ENCODE results near the gene ANXA11. TPM values are rescaled to one million over a fixed set of nuclear protein-coding genes. Genes with fewer than 3 reads are reported as not detected.

The ANXA11 gene
- total RNA-seq, 1 donor from 2014 or later: 306 TPM

- ATAC-seq (peak; percentile 30 to 31), DNase-seq (no peak)
- H3K27ac ChIP-seq: peak overlapping the region; percentile 99
- intact Hi-C loops (cut with DNase I): loop anchor here (10.0 kb wide), 1 partner anchor 55 kb away; no protein-coding TSS in a partner anchor
- H3K4me1 ChIP-seq: peaks cover 94% of the 10 kb centered on the region
- H3K9me3 ChIP-seq: no peaks in the 10 kb centered on the region
- TF ChIP-seq, protein P1, sequence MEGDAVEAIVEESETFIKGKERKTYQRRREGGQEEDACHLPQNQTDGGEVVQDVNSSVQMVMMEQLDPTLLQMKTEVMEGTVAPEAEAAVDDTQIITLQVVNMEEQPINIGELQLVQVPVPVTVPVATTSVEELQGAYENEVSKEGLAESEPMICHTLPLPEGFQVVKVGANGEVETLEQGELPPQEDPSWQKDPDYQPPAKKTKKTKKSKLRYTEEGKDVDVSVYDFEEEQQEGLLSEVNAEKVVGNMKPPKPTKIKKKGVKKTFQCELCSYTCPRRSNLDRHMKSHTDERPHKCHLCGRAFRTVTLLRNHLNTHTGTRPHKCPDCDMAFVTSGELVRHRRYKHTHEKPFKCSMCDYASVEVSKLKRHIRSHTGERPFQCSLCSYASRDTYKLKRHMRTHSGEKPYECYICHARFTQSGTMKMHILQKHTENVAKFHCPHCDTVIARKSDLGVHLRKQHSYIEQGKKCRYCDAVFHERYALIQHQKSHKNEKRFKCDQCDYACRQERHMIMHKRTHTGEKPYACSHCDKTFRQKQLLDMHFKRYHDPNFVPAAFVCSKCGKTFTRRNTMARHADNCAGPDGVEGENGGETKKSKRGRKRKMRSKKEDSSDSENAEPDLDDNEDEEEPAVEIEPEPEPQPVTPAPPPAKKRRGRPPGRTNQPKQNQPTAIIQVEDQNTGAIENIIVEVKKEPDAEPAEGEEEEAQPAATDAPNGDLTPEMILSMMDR (IDR thresholded peaks at IDR 0.05): peak; percentile 34
- H3K27me3 ChIP-seq (ENCODE audit: low read depth): no peaks in the 10 kb centered on the region
- H3K36me3 ChIP-seq: peaks cover 3% of the 10 kb centered on the region
- peak overlapping the region; percentile 4 for H3K4me3 ChIP-seq
Measured at GRCh38 chr10:80199828-80200227, 5.5 kb downstream of the ANXA11 start.

DNA sequence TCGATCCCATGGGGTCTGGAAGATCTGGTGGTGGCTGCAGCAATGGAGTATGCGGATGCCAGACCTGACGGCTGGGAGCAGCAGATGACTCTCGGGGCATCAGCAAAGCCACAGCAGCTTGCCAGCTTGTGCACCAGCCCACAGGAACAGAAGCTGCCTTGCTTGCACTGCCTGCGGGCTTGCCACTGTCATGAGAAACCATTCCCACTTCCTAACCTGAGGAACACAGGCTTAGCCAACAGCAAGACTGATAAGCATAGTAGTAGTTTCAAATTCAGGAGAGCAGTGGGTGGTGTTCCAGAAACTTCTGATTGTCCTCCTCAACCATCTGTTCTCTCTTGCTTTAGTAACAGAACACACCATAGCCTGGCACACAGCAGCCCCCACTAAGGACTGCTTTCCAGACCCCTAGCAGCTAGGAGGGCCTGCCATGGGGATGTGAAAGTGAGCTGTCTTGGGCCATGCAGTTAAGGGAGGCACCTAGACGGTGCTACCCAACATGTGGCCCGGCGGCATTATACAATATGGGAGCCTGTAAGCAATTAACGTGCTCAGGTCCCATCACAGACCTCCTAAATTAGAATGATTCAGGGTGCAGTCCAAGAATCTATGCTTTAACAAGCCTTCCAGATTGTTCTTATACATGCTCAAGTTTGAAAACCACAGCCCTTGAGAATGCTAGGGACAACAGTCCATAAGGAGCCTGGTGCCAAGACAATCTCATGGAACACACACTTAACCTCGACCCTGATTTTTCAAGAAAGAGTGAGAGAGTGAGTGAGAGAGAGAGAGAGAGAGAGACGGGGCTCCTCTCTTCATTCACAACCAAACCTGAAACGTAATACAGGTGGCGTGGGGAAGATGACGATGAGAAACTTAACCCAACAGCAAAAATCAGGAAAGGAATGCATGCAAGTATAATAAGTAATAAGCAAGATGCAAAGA is 7.1 kb downstream of the ANXA11 start:
- TF ChIP-seq, protein P1 (IDR thresholded peaks at IDR 0.05): no peak
- DNase-seq (peak; percentile 50), ATAC-seq (no peak)
- peaks cover 100% of the 10 kb centered on the region for H3K4me1 ChIP-seq
- H3K27ac ChIP-seq: peak overlapping the region; percentile 99
- peaks cover 10% of the 10 kb centered on the region for H3K36me3 ChIP-seq
- H3K4me3 ChIP-seq: no peak overlapping the region
- H3K27me3 ChIP-seq (ENCODE audit: low read depth): no peaks in the 10 kb centered on the region
- intact Hi-C loops (cut with DNase I): no loop called here
- no peaks in the 10 kb centered on the region for H3K9me3 ChIP-seq

DNA sequence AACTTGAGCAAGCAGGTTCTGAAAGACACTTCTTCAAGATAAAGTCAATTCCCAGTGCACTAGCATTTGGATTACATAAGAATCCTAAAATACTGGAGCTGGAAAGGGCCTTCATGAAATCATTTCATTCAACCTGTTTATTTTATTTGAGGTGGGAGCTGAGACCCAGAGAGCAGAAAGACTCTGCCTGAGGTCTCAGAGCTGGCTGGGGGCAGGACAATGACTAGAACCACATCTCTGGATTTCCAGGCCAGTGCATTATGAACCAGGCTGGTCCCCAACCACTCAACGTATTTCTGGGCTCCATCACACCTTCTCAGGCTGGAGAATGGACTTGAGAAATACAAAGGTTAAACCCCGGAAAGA is 8.4 kb downstream of the ANXA11 start:
- no peak for DNase-seq
- no peaks in the 10 kb centered on the region for H3K27me3 ChIP-seq (ENCODE audit: low read depth)
- peaks cover 10% of the 10 kb centered on the region for H3K36me3 ChIP-seq
- no peak for ATAC-seq
- H3K4me1 ChIP-seq: peaks cover 99% of the 10 kb centered on the region
- no peaks in the 10 kb centered on the region for H3K9me3 ChIP-seq
- H3K27ac ChIP-seq: peak overlapping the region; percentile 99
- TF ChIP-seq, protein P1 (IDR thresholded peaks at IDR 0.05): no peak
- no peak overlapping the region for H3K4me3 ChIP-seq
- intact Hi-C loops (cut with DNase I): no loop called here

DNA sequence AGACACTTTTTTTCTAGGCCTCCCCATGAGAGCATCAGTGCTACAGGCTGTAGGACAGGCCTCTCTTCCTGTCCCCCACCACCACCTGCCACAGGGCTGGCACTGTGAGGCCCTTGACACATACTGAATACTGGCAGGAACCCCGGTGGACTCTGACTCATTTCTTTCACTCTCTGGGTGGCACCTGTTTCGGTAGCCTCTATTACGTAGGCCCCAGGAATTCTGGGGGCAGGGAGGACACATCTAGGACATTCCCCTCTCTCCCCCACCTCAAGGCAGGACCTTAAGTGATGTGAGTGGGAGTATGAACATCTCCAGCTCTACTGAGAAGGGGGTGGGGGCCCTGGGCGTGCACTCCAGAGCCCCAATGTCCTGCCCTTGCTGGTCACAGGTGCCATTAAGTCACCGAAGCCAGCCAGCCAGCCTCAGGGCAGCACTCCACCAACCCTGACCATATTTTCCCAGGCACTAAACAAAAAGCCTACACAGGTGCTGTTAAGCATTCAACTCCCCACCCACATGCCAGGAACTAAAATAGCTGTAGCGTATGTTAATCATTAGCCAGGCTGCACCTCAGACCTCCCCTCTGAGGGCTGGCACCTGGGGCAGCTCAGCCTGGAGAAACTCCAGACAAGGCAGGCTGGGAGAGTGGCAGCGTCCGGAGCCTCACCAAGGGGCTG is 8.9 kb downstream of the ANXA11 start:
- Histone ChIP-seq H3K4me3 (no peak overlapping the region), H3K27me3 (ENCODE audit: low read depth) (no peaks in the 10 kb centered on the region), H3K36me3 (peaks cover 10% of the 10 kb centered on the region), H3K27ac (peak overlapping the region; percentile 99), H3K9me3 (no peaks in the 10 kb centered on the region), H3K4me1 (peaks cover 99% of the 10 kb centered on the region)
- TF ChIP-seq, protein P1 (IDR thresholded peaks at IDR 0.05): no peak
- DNase-seq (peak; percentile 82), ATAC-seq (peak; percentile 85 to 87)
- intact Hi-C loops (cut with DNase I): no loop called here

DNA sequence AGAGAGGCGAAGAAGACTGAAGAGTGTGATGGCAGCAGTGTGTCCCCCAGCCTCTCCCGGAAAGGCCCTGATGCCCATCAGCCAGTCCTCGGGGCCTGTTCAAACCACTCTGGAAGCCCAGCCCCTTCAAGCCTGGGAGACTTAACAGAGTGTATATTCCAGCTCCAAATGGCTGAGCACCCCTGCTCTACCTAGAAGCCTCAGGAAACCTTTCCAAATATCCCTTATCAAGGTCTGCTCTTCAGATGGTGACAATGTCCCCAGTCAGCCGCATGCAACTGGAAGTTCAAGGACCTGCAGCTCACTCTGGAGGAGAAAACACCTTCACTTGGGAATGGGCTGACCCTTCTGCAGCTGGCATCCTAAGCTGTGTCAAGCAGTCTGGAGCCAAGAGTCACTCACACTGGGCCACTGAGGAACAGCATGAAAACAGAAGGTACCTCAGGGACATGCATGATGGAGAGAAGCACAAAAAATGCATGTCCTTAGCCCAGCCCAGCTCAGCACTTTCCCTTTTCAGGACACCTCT is 10.2 kb downstream of the ANXA11 start:
- Histone ChIP-seq H3K27ac (peak overlapping the region; percentile 99), H3K9me3 (no peaks in the 10 kb centered on the region), H3K4me1 (peaks cover 97% of the 10 kb centered on the region), H3K36me3 (peaks cover 10% of the 10 kb centered on the region), H3K27me3 (ENCODE audit: low read depth) (no peaks in the 10 kb centered on the region), H3K4me3 (no peak overlapping the region)
- no peak for DNase-seq
- intact Hi-C loops (cut with DNase I): no loop called here
- ATAC-seq: no peak
- TF ChIP-seq, protein P1 (IDR thresholded peaks at IDR 0.05): no peak
